Measurements from ENCODE around the gene LLGL2. TPM values are rescaled to one million over a fixed set of nuclear protein-coding genes. Genes with fewer than 3 reads are reported as not detected.

Gene LLGL2
- total RNA-seq, 1 donor from 2014 or later, result 14.8 TPM

DNA sequence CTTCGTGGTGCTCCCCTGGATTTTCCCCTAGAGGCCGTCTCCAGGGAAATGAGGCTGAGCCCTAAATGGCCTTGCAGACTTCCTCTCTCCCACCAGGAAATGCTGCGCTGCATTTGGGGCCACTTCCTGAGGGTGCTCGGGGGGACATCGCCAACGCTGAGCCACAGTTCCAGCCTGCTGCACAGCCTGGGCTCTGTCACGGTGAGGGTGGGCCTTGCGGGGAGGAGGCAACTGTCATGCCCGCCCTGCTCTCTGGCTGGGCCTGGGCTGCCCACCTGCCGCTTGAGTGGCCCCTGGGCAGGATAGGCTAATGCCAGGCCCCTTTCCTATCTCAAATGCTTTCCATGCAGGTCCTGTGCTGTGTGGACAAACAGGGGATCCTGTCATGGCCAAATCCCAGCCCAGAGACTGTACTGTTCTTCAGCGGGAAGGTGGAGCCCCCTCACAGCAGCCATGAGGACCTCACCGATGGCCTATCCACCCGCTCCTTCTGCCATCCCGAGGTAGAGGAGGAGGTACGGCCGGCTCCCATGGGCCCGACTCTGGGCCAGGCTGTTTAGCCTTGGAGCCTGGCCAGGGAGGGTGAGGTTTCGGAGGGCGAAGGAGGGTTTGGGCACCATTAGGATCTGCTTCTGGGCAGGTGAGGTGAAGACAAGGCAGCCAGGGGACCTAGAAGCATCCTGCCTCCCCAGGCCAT lies 34.4 kb upstream of the LLGL2 start:
- Histone ChIP-seq H4K20me1 (ENCODE audit: insufficient read depth, low read length) (peaks cover 12% of the 10 kb centered on the region), H3K27ac (ENCODE audit: low read depth, low read length) (no peak overlapping the region), H3K36me3 (ENCODE audit: insufficient read depth, low read length) (no peaks in the 10 kb centered on the region), H3K9me3 (ENCODE audit: insufficient read depth, low read depth, low read length) (no peaks in the 10 kb centered on the region), H3K4me3 (ENCODE audit: insufficient read depth, low read depth, low read length) (no peak overlapping the region), H2AFZ (ENCODE audit: low read depth, low read length) (no peak overlapping the region), H3K4me1 (ENCODE audit: insufficient read depth, low read length) (peaks cover 9% of the 10 kb centered on the region), H3K9ac (ENCODE audit: low read length) (no peak overlapping the region), H3K4me2 (ENCODE audit: low read length) (no peak overlapping the region), H3K79me2 (ENCODE audit: insufficient read depth, low read length) (no peaks in the 10 kb centered on the region), H3K27me3 (ENCODE audit: insufficient read depth, low read length) (no peaks in the 10 kb centered on the region)
- FAIRE-seq (no peak), DNase-seq (ENCODE audit: low read depth) (no peak)
- H3K27ac Mint-ChIP-seq (ENCODE audit: unreplicated experiment), result no peak overlapping the region
- H3K27me3 Mint-ChIP-seq (ENCODE audit: low read depth, unreplicated experiment), result no peaks in the 10 kb centered on the region
- peaks cover 2% of the 10 kb centered on the region for H3K9me3 Mint-ChIP-seq (ENCODE audit: unreplicated experiment)
- peaks cover 18% of the 10 kb centered on the region for H3K36me3 Mint-ChIP-seq (ENCODE audit: low read depth, unreplicated experiment)
- H3K4me3 Mint-ChIP-seq (ENCODE audit: unreplicated experiment), result no peak overlapping the region
- no peak for TF ChIP-seq EZH2 (IDR thresholded peaks at IDR 0.05; ENCODE audit: insufficient read depth, low read length)
- TF ChIP-seq, protein P1, sequence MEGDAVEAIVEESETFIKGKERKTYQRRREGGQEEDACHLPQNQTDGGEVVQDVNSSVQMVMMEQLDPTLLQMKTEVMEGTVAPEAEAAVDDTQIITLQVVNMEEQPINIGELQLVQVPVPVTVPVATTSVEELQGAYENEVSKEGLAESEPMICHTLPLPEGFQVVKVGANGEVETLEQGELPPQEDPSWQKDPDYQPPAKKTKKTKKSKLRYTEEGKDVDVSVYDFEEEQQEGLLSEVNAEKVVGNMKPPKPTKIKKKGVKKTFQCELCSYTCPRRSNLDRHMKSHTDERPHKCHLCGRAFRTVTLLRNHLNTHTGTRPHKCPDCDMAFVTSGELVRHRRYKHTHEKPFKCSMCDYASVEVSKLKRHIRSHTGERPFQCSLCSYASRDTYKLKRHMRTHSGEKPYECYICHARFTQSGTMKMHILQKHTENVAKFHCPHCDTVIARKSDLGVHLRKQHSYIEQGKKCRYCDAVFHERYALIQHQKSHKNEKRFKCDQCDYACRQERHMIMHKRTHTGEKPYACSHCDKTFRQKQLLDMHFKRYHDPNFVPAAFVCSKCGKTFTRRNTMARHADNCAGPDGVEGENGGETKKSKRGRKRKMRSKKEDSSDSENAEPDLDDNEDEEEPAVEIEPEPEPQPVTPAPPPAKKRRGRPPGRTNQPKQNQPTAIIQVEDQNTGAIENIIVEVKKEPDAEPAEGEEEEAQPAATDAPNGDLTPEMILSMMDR (IDR thresholded peaks at IDR 0.05; ENCODE audit: insufficient read depth, low read depth, low read length), result no peak
- peaks cover 8% of the 10 kb centered on the region for H3K4me1 Mint-ChIP-seq (ENCODE audit: low read depth, unreplicated experiment)

GRCh38 chr17:75491680-75492079 lies 33.8 kb upstream of the LLGL2 start:
- no peak for FAIRE-seq
- no peak for TF ChIP-seq EZH2 (IDR thresholded peaks at IDR 0.05; ENCODE audit: insufficient read depth, low read length)
- TF ChIP-seq, protein P1 (IDR thresholded peaks at IDR 0.05; ENCODE audit: insufficient read depth, low read depth, low read length), result no peak

GRCh38 chr17:75492555-75493168 lies 32.8 kb upstream of the LLGL2 start:
- H3K79me2 ChIP-seq (ENCODE audit: insufficient read depth, low read length), result no peaks in the 10 kb centered on the region
- Mint-ChIP-seq H3K27me3 (ENCODE audit: low read depth, unreplicated experiment) (no peaks in the 10 kb centered on the region), H3K36me3 (ENCODE audit: low read depth, unreplicated experiment) (peaks cover 13% of the 10 kb centered on the region), H3K4me1 (ENCODE audit: low read depth, unreplicated experiment) (peaks cover 2% of the 10 kb centered on the region), H3K4me3 (ENCODE audit: unreplicated experiment) (no peak overlapping the region), H3K27ac (ENCODE audit: unreplicated experiment) (no peak overlapping the region), H3K9me3 (ENCODE audit: unreplicated experiment) (peaks cover 2% of the 10 kb centered on the region)
- peaks cover 2% of the 10 kb centered on the region for H3K36me3 ChIP-seq (ENCODE audit: insufficient read depth, low read length)
- H3K4me2 ChIP-seq (ENCODE audit: low read length), result no peak overlapping the region
- H3K4me1 ChIP-seq (ENCODE audit: insufficient read depth, low read length), result peaks cover 3% of the 10 kb centered on the region
- no peak overlapping the region for H3K9ac ChIP-seq (ENCODE audit: low read length)
- H3K9me3 ChIP-seq (ENCODE audit: insufficient read depth, low read depth, low read length), result no peaks in the 10 kb centered on the region
- FAIRE-seq (no peak), DNase-seq (ENCODE audit: low read depth) (no peak)
- no peak for TF ChIP-seq EZH2 (IDR thresholded peaks at IDR 0.05; ENCODE audit: insufficient read depth, low read length)
- TF ChIP-seq, protein P1 (IDR thresholded peaks at IDR 0.05; ENCODE audit: insufficient read depth, low read depth, low read length), result no peak
- no peaks in the 10 kb centered on the region for H3K27me3 ChIP-seq (ENCODE audit: insufficient read depth, low read length)
- no peak overlapping the region for H3K4me3 ChIP-seq (ENCODE audit: insufficient read depth, low read depth, low read length)
- no peak overlapping the region for H3K27ac ChIP-seq (ENCODE audit: low read depth, low read length)
- peaks cover 5% of the 10 kb centered on the region for H4K20me1 ChIP-seq (ENCODE audit: insufficient read depth, low read length)
- H2AFZ ChIP-seq (ENCODE audit: low read depth, low read length), result no peak overlapping the region

More at GRCh38 chr17:75491680-75492079, 33.8 kb upstream of the LLGL2 start:
- H4K20me1 ChIP-seq (ENCODE audit: insufficient read depth, low read length), result peaks cover 12% of the 10 kb centered on the region
- H3K9ac ChIP-seq (ENCODE audit: low read length), result no peak overlapping the region
- H3K9me3 Mint-ChIP-seq (ENCODE audit: unreplicated experiment), result peaks cover 2% of the 10 kb centered on the region
- peaks cover 9% of the 10 kb centered on the region for H3K4me1 ChIP-seq (ENCODE audit: insufficient read depth, low read length)
- no peaks in the 10 kb centered on the region for H3K9me3 ChIP-seq (ENCODE audit: insufficient read depth, low read depth, low read length)
- no peak overlapping the region for H3K27ac Mint-ChIP-seq (ENCODE audit: unreplicated experiment)
- no peaks in the 10 kb centered on the region for H3K36me3 ChIP-seq (ENCODE audit: insufficient read depth, low read length)
- no peaks in the 10 kb centered on the region for H3K27me3 Mint-ChIP-seq (ENCODE audit: low read depth, unreplicated experiment)
- H3K79me2 ChIP-seq (ENCODE audit: insufficient read depth, low read length), result no peaks in the 10 kb centered on the region
- H3K27me3 ChIP-seq (ENCODE audit: insufficient read depth, low read length), result no peaks in the 10 kb centered on the region
- no peak overlapping the region for H3K4me2 ChIP-seq (ENCODE audit: low read length)
- H3K4me3 ChIP-seq (ENCODE audit: insufficient read depth, low read depth, low read length), result no peak overlapping the region
- no peak overlapping the region for H3K4me3 Mint-ChIP-seq (ENCODE audit: unreplicated experiment)
- H2AFZ ChIP-seq (ENCODE audit: low read depth, low read length), result no peak overlapping the region
- H3K27ac ChIP-seq (ENCODE audit: low read depth, low read length), result no peak overlapping the region
- H3K36me3 Mint-ChIP-seq (ENCODE audit: low read depth, unreplicated experiment), result peaks cover 16% of the 10 kb centered on the region
- no peak for DNase-seq (ENCODE audit: low read depth)
- peaks cover 8% of the 10 kb centered on the region for H3K4me1 Mint-ChIP-seq (ENCODE audit: low read depth, unreplicated experiment)

All from astrocyte (in vitro differentiated cells and primary cell).